Glutamatergic neuron (in vitro differentiated cells): ENCODE results near the gene ZNF444. TPM values are rescaled to one million over a fixed set of nuclear protein-coding genes. Genes with fewer than 3 reads are reported as not detected.

Source experiments
- total RNA-seq: library from RNA; stranded (reverse); fragmentation: NEBNext Ultra II Directional; extraction: Animal tissue kit (Norgen Biotek cat#: 25700); gene quantifications from one replicate; pipeline ENCODE4 v1.2.1, GENCODE V29; 2021; ENCODE audit not compliant: unreplicated experiment

Gene ZNF444
- total RNA-seq, 1 donor from 2014 or later: 56.9 TPM

Other genes starting within 250 kb of the ZNF444 start
- gene NLRP13, start 209.0 kb upstream of the ZNF444 start, total RNA-seq: not detected
- not detected for gene NLRP8, start 193.5 kb upstream of the ZNF444 start, total RNA-seq
- gene NLRP5, start 154.5 kb upstream of the ZNF444 start, total RNA-seq: not detected
- 59.7 TPM for gene ZNF787, start 20.0 kb upstream of the ZNF444 start, total RNA-seq
- gene GALP, start 34.7 kb downstream of the ZNF444 start, total RNA-seq: not detected
- not detected for gene ZSCAN5B, start 56.5 kb downstream of the ZNF444 start, total RNA-seq
- gene ZSCAN5C, start 61.0 kb downstream of the ZNF444 start, total RNA-seq: 0.32 TPM
- gene EDDM13, start 131.5 kb downstream of the ZNF444 start, total RNA-seq: not detected
- 13.1 TPM for gene ZSCAN5A, start 173.6 kb downstream of the ZNF444 start, total RNA-seq